KMS-11 (cell line): Measurements from ENCODE around the gene PSME2.

Source experiments
- H2AFZ ChIP-seq: fragments of 200-600 bp; sonication (generic); 2 replicates; pipeline ENCODE4 v1.6.1; 2016; ENCODE audit warnings: antibody characterized with exemption, mixed run types, low read depth
- H3K27ac ChIP-seq: fragments of 200-600 bp; sonication (generic); 2 replicates; pipeline ENCODE4 v1.6.1; 2016; ENCODE audit warnings: mild to moderate bottlenecking, mixed run types
- H3K27me3 ChIP-seq: fragments of 200-600 bp; sonication (generic); 2 replicates; pipeline ENCODE4 v1.6.1; 2017; ENCODE audit warnings: mild to moderate bottlenecking, low read depth, mixed run types, moderate library complexity; ENCODE audit not compliant: insufficient read depth
- H3K36me3 ChIP-seq: fragments of 200-600 bp; sonication (generic); 2 replicates; pipeline ENCODE4 v1.6.1; 2017; ENCODE audit warnings: mild to moderate bottlenecking, mixed run types; ENCODE audit not compliant: insufficient read depth
- H3K4me1 ChIP-seq: fragments of 200-600 bp; sonication (generic); 2 replicates; pipeline ENCODE4 v1.6.1; 2016; ENCODE audit warnings: mild to moderate bottlenecking, low read depth, mixed run types; ENCODE audit not compliant: poor library complexity, severe bottlenecking
- H3K4me2 ChIP-seq: fragments of 200-600 bp; sonication (generic); 2 replicates; pipeline ENCODE4 v1.7.0; 2016; ENCODE audit warnings: mild to moderate bottlenecking, mixed run types
- H3K4me3 ChIP-seq: fragments of 200-600 bp; sonication (generic); IDR thresholded peaks from 2 replicates; pipeline ENCODE4 v1.6.1; 2017; ENCODE audit warnings: low read depth, low read length, mixed read lengths; ENCODE audit not compliant: insufficient read depth
- H3K79me2 ChIP-seq: fragments of 200-600 bp; sonication (generic); 2 replicates; pipeline ENCODE4 v1.6.1; 2016; ENCODE audit warnings: low read depth, mixed run types; ENCODE audit not compliant: insufficient read depth
- H3K9ac ChIP-seq: fragments of 200-600 bp; sonication (generic); 2 replicates; pipeline ENCODE4 v1.6.1; 2016; ENCODE audit warnings: mild to moderate bottlenecking, mixed run types
- H4K20me1 ChIP-seq: fragments of 200-600 bp; sonication (generic); 2 replicates; pipeline ENCODE4 v1.6.1; 2016; ENCODE audit warnings: mild to moderate bottlenecking, mixed run types; ENCODE audit not compliant: insufficient read depth
- TF ChIP-seq, protein P1 (sequence below): fragments of 200-600 bp; sonication (generic); conservative IDR thresholded peaks from 2 replicates; pipeline ENCODE4 v1.6.1; 2017; ENCODE audit warnings: low read depth, mild to moderate bottlenecking, antibody characterized with exemption, low read length, moderate library complexity, mixed read lengths

PSME2 gene

GRCh38 chr14:24149302-24149969 lies 3.0 kb upstream of the PSME2 start:
- Histone ChIP-seq H3K36me3 (no peaks in the 10 kb centered on the region), H2AFZ (no peak overlapping the region), H3K4me1 (peaks cover 6% of the 10 kb centered on the region), H4K20me1 (no peaks in the 10 kb centered on the region), H3K27ac (no peak overlapping the region), H3K4me3 (no peak overlapping the region), H3K4me2 (no peak overlapping the region), H3K27me3 (no peaks in the 10 kb centered on the region), H3K79me2 (peaks cover 19% of the 10 kb centered on the region; the same call in 1 of the 2 replicates), H3K9ac (no peak overlapping the region)
- TF ChIP-seq, protein P1, sequence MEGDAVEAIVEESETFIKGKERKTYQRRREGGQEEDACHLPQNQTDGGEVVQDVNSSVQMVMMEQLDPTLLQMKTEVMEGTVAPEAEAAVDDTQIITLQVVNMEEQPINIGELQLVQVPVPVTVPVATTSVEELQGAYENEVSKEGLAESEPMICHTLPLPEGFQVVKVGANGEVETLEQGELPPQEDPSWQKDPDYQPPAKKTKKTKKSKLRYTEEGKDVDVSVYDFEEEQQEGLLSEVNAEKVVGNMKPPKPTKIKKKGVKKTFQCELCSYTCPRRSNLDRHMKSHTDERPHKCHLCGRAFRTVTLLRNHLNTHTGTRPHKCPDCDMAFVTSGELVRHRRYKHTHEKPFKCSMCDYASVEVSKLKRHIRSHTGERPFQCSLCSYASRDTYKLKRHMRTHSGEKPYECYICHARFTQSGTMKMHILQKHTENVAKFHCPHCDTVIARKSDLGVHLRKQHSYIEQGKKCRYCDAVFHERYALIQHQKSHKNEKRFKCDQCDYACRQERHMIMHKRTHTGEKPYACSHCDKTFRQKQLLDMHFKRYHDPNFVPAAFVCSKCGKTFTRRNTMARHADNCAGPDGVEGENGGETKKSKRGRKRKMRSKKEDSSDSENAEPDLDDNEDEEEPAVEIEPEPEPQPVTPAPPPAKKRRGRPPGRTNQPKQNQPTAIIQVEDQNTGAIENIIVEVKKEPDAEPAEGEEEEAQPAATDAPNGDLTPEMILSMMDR: no peak

- H4K20me1 ChIP-seq: no peaks in the 10 kb centered on the region
- no peak overlapping the region for H3K27ac ChIP-seq
- no peaks in the 10 kb centered on the region for H3K27me3 ChIP-seq
- TF ChIP-seq, protein P1: no peak
- no peaks in the 10 kb centered on the region for H3K36me3 ChIP-seq
- 0 out of 2 replicates have a peak overlapping the region, but pooled peaks have one; percentile 23 for H2AFZ ChIP-seq
- peaks cover 10% of the 10 kb centered on the region for H3K4me1 ChIP-seq
- H3K9ac ChIP-seq: no peak overlapping the region; the same call in 1 of the 2 replicates
- H3K4me3 ChIP-seq: no peak overlapping the region
- peaks cover 19% of the 10 kb centered on the region; the same call in 1 of the 2 replicates for H3K79me2 ChIP-seq
- H3K4me2 ChIP-seq: peak overlapping the region; percentile 51; the same call in 1 of the 2 replicates
These were observed 1.5 kb upstream of the PSME2 start for GRCh38 chr14:24147761-24148428.

GRCh38 chr14:24146978-24147760 lies 759 bp upstream of the PSME2 start, which contains the start of gene RNF31:
Gene RNF31 (plus strand): TSS chr14:24147498. CDS start chr14:24147699, 201 bp downstream.
- Histone ChIP-seq H3K4me3 (peak within 1 kb of the TSS; percentile 34), H3K79me2 (peaks cover 19% of the 10 kb centered on the region; the same call in 1 of the 2 replicates), H3K9ac (peak within 1 kb of the TSS; percentile 49; the same call in 1 of the 2 replicates), H3K36me3 (no peaks in the 10 kb centered on the region), H3K4me2 (peak within 1 kb of the TSS; percentile 80; the same call in 1 of the 2 replicates), H3K27me3 (no peaks in the 10 kb centered on the region), H2AFZ (peak within 1 kb of the TSS; percentile 59; the same call in 1 of the 2 replicates), H3K27ac (peak within 1 kb of the TSS; percentile 46; the same call in 1 of the 2 replicates), H3K4me1 (peaks cover 13% of the 10 kb centered on the region), H4K20me1 (no peaks in the 10 kb centered on the region)
- TF ChIP-seq, protein P1: no peak

- Histone ChIP-seq H3K4me1 (peaks cover 13% of the 10 kb centered on the region), H3K27me3 (no peaks in the 10 kb centered on the region), H3K27ac (peak overlapping the region; percentile 46; the same call in 1 of the 2 replicates), H3K9ac (peak overlapping the region; percentile 49; the same call in 1 of the 2 replicates), H2AFZ (no peak overlapping the region), H4K20me1 (no peaks in the 10 kb centered on the region), H3K36me3 (no peaks in the 10 kb centered on the region), H3K4me2 (peak overlapping the region; percentile 80), H3K79me2 (peaks cover 19% of the 10 kb centered on the region; the same call in 1 of the 2 replicates), H3K4me3 (peak overlapping the region; percentile 34)
- TF ChIP-seq, protein P1: no peak
These were observed 539 bp downstream of the PSME2 start for GRCh38 chr14:24145690-24146452.
